ENCODE results near the gene XRCC1.

XRCC1 gene

DNA sequence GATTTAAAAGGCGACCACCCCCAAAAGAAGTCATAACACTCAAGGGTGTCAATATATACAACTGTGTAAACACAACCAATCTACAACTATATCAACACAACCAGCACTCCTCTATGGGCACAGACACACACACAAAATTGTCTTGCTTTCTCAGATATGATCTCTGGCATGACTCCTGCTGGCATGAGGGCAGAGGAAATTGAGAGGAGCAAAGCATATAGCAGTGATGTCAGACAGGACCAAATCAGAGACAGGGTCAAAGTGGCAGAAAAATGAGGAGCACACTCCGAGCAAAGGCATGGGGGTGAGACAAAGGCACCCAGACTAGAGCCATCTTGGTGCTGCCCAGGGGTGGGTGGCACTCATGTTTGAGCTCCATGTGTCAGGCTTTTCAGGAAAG lies 11.0 kb upstream of the XRCC1 start:
- TF ChIP-seq, protein P1, sequence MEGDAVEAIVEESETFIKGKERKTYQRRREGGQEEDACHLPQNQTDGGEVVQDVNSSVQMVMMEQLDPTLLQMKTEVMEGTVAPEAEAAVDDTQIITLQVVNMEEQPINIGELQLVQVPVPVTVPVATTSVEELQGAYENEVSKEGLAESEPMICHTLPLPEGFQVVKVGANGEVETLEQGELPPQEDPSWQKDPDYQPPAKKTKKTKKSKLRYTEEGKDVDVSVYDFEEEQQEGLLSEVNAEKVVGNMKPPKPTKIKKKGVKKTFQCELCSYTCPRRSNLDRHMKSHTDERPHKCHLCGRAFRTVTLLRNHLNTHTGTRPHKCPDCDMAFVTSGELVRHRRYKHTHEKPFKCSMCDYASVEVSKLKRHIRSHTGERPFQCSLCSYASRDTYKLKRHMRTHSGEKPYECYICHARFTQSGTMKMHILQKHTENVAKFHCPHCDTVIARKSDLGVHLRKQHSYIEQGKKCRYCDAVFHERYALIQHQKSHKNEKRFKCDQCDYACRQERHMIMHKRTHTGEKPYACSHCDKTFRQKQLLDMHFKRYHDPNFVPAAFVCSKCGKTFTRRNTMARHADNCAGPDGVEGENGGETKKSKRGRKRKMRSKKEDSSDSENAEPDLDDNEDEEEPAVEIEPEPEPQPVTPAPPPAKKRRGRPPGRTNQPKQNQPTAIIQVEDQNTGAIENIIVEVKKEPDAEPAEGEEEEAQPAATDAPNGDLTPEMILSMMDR (IDR thresholded peaks at IDR 0.05), result no peak
- H3K9me3 ChIP-seq, result no peaks in the 10 kb centered on the region
- H3K4me1 ChIP-seq (ENCODE audit: control insufficient read depth in 1 of 2, insufficient read depth in 1 of 2, low read depth in 1 of 2, low read length in 1 of 2), result peaks cover 0 to 3% of the 10 kb centered on the region in 2 experiments
- no peak overlapping the region for H3K4me3 ChIP-seq (ENCODE audit: low read depth in 1 of 2, low read length in 1 of 2)
- no peaks in the 10 kb centered on the region for H3K36me3 ChIP-seq
- no peak overlapping the region for H3K27ac ChIP-seq
- H3K27me3 ChIP-seq, result no peaks in the 10 kb centered on the region

DNA sequence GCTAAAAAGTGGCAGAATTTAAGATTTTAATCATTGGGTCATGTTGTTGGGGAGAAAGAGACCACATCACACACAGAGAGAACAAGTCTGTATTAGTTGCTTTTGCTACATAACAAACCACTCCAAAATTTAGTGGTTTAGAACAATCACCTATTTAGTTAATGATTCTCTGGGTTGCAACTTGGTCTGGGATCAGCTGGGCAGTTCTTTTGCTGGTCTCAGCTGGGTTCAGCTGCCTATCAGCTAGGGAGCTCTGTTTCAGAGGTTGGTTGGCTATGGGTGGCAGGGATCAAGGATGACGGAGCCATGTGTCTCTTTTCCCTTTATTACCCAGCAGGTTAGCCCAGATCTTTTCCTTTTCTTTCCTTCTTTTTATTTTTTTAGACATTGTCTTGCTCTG lies 9.2 kb upstream of the XRCC1 start:
- H3K9me3 ChIP-seq, result no peaks in the 10 kb centered on the region
- H3K4me1 ChIP-seq (ENCODE audit: control insufficient read depth in 1 of 2, insufficient read depth in 1 of 2, low read depth in 1 of 2, low read length in 1 of 2), result peaks cover 9 to 18% of the 10 kb centered on the region in 2 experiments
- TF ChIP-seq, protein P1 (IDR thresholded peaks at IDR 0.05), result no peak

DNA sequence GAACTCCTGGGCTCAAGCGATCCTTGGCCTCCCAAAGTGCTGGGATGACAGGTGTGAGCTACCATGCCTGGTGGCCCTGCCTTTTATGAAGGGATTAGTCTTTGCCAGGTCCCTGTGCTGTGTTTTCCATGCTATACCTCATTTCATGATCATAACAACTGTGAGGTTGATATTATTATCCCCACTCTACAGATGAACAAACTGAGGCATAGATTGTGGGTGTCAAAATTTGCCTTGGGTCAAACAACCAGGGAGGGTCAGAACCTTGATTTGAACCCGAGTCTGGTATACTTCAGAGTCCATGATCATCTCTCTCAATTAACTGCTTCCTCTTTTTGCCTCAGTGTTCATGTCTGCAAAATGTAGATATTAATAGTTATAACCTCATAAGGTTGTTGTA lies 7.2 kb upstream of the XRCC1 start:
- Histone ChIP-seq H3K4me1 (ENCODE audit: control insufficient read depth in 1 of 2, insufficient read depth in 1 of 2, low read depth in 1 of 2, low read length in 1 of 2) (peaks cover 9 to 18% of the 10 kb centered on the region in 2 experiments), H3K4me3 (ENCODE audit: low read depth in 1 of 2, low read length in 1 of 2) (no peak overlapping the region), H3K36me3 (no peaks in the 10 kb centered on the region), H3K27ac (no peak overlapping the region), H3K9me3 (no peaks in the 10 kb centered on the region), H3K27me3 (no peaks in the 10 kb centered on the region)
- TF ChIP-seq, protein P1 (IDR thresholded peaks at IDR 0.05), result no peak

More for the DNA sequence above, 9.2 kb upstream of the XRCC1 start:
- Histone ChIP-seq H3K4me3 (ENCODE audit: low read depth in 1 of 2, low read length in 1 of 2) (no peak overlapping the region), H3K27ac (no peak overlapping the region), H3K36me3 (no peaks in the 10 kb centered on the region), H3K27me3 (no peaks in the 10 kb centered on the region)

DNA sequence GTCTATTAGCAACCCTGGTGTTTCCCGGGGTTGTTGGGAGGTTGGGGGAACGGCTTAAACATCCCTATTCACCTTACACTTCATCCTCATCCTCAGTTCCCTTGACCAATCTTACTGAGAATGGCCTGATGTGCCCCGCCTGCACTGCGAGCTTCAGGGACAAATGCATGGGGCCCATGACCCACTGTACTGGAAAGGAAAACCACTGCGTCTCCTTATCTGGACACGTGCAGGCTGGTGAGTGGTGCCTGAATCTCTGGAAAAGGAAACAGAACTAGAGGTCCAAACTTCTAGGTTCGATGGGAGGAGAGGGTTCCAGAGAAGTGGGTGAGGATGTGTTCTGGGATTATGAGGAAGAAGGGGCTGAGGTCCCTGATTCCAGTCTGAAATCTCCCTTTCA lies 6.1 kb upstream of the XRCC1 start:
- H3K36me3 ChIP-seq, result no peaks in the 10 kb centered on the region
- H3K27me3 ChIP-seq, result no peaks in the 10 kb centered on the region
- no peak overlapping the region for H3K27ac ChIP-seq
- no peaks in the 10 kb centered on the region for H3K9me3 ChIP-seq
- no peak overlapping the region for H3K4me3 ChIP-seq (ENCODE audit: low read depth in 1 of 2, low read length in 1 of 2)
- TF ChIP-seq, protein P1 (IDR thresholded peaks at IDR 0.05), result no peak
- H3K4me1 ChIP-seq (ENCODE audit: control insufficient read depth in 1 of 2, insufficient read depth in 1 of 2, low read depth in 1 of 2, low read length in 1 of 2), result peaks cover 9 to 18% of the 10 kb centered on the region in 2 experiments

DNA sequence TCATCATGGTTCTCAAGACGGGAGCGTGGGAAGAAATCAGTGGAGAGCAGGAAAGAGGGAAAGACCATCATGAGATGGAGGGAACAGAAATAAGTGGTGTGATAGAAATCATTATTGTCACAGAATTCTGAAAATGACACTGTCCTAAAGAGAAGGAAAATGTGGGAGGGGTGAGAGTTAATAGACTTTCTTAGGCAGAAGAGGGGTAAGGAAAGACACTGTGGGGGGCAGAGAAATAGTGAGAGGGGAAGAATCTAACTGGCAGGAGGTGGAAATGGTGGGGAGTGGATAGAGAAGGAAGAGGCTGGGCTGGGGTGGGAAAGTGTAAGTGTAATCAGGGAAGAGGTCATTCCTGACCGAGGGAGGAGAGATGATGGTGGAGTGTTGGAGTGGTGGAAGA lies 3.5 kb upstream of the XRCC1 start:
- Histone ChIP-seq H3K4me1 (ENCODE audit: control insufficient read depth in 1 of 2, insufficient read depth in 1 of 2, low read depth in 1 of 2, low read length in 1 of 2) (peaks cover 23 to 31% of the 10 kb centered on the region in 2 experiments), H3K27me3 (no peaks in the 10 kb centered on the region), H3K4me3 (ENCODE audit: low read depth in 1 of 2, low read length in 1 of 2) (no peak overlapping the region)

More for the DNA sequence above, 3.5 kb upstream of the XRCC1 start:
- H3K36me3 ChIP-seq, result no peaks in the 10 kb centered on the region
- TF ChIP-seq, protein P1 (IDR thresholded peaks at IDR 0.05), result no peak
- H3K27ac ChIP-seq, result no peak overlapping the region
- no peaks in the 10 kb centered on the region for H3K9me3 ChIP-seq

All from neutrophil (primary cell).